ENCODE data around the gene TRAK2.
"Not testable (repeated sequence)": the region's sequence is repeated elsewhere in the genome, so short reads cannot be mapped to it uniquely, and the experiment has no call there.

The TRAK2 gene
- 73.5 to 114 (median 112) reads per million in 3 donors for total RNA-seq

GRCh38 chr2:201451292-201452057 is at the start of gene TRAK2, which contains the start of gene STRADB:
TRAK2 (minus strand) TSS chr2:201451458; CDS start chr2:201420507, 30,951 bp downstream.
STRADB (plus strand) TSS chr2:201451740; CDS start chr2:201454841, 3,101 bp downstream.
- Histone ChIP-seq H3K9me3 (ENCODE audit: control insufficient read depth, low read length) (no peaks in the 10 kb centered on the region), H3K27me3 (replicated peaks; ENCODE audit: control insufficient read depth, insufficient read depth, low read length, poor library complexity, severe bottlenecking) (no peaks in the 10 kb centered on the region), H3K36me3 (ENCODE audit: control insufficient read depth, insufficient read depth, low read length) (no peaks in the 10 kb centered on the region), H3K4me3 (ENCODE audit: insufficient read depth, low read depth, low read length, poor library complexity, severe bottlenecking) (peak within 1 kb of the TSS; percentile 93), H3K27ac (ENCODE audit: insufficient read depth, low read length, poor library complexity, severe bottlenecking) (peak within 1 kb of the TSS; percentile 83), H3K4me1 (ENCODE audit: control insufficient read depth, insufficient read depth, low read length, poor library complexity, severe bottlenecking) (peaks cover 19% of the 10 kb centered on the region)
- peak; percentile 94 to 95 (median 94) for DNase-seq

DNA sequence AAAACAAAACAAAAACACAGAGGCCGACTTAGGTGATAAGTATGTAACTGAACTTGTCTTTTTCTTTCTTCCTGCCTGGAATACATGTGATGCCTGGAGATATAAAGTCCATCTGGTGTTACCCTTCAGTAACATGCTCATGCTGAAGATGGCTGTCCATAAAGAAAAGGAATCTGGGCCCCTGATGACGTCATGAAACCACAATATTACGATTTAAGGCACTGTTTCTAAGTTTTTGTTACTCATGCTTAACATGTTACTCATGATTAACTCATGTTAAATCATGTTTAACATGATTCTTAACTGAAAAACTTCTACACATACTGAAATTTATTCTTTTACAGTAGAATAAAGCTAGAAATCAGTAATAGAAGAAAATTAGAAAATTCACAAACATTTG is 49.3 kb upstream of the TRAK2 start:
- H3K27ac ChIP-seq (ENCODE audit: insufficient read depth, low read length, poor library complexity, severe bottlenecking), result no peak overlapping the region
- DNase-seq, result no peak
- no peaks in the 10 kb centered on the region for H3K36me3 ChIP-seq (ENCODE audit: control insufficient read depth, insufficient read depth, low read length)
- H3K4me3 ChIP-seq (ENCODE audit: insufficient read depth, low read depth, low read length, poor library complexity, severe bottlenecking), result no peak overlapping the region
- no peaks in the 10 kb centered on the region for H3K9me3 ChIP-seq (ENCODE audit: control insufficient read depth, low read length)
- H3K4me1 ChIP-seq (ENCODE audit: control insufficient read depth, insufficient read depth, low read length, poor library complexity, severe bottlenecking), result no peaks in the 10 kb centered on the region
- H3K27me3 ChIP-seq (replicated peaks; ENCODE audit: control insufficient read depth, insufficient read depth, low read length, poor library complexity, severe bottlenecking), result no peaks in the 10 kb centered on the region

DNA sequence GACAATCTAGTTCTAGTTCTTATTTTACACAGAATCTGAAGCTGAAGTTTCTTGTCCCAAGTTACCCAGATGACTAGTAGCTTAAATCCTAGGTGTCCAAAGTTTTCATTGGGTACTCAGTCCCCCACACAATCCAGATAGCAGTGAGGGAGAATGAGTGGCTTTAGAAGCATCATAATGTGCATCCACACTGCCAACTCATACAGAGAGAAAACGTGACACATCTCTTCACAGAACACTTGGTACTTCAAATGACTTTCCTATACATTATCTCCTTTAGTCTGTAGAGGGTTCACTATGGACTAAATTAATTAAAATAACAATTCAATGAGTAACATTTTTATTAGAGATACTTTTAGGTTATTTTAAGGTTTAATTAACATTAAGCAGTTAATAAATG is 45.5 kb upstream of the TRAK2 start:
- no peak overlapping the region for H3K27ac ChIP-seq (ENCODE audit: insufficient read depth, low read length, poor library complexity, severe bottlenecking)
- H3K36me3 ChIP-seq (ENCODE audit: control insufficient read depth, insufficient read depth, low read length), result no peaks in the 10 kb centered on the region

DNA sequence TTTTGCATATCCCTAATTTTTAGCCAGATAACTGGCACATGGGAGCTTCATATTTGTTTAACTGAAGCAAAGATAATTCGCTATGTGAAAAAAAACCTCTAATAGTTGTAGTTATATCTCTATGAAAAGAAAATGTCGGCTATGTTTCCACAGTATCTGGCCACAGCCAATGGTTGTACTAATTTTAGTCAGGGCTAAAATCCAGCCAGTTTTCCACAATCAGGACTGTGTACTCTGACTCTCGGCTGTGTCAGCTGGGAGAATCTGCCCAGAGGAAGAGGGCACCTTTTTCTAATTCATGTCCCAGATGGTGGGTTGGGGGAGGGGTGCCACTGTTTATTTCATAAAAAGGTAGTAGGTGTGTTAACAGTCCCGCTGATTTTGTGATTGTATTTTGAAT is 39.0 kb upstream of the TRAK2 start:
- H3K27ac ChIP-seq (ENCODE audit: insufficient read depth, low read length, poor library complexity, severe bottlenecking), result no peak overlapping the region
- no peaks in the 10 kb centered on the region for H3K27me3 ChIP-seq (replicated peaks; ENCODE audit: control insufficient read depth, insufficient read depth, low read length, poor library complexity, severe bottlenecking)
- no peaks in the 10 kb centered on the region for H3K36me3 ChIP-seq (ENCODE audit: control insufficient read depth, insufficient read depth, low read length)
- DNase-seq, result no peak
- no peak overlapping the region for H3K4me3 ChIP-seq (ENCODE audit: insufficient read depth, low read depth, low read length, poor library complexity, severe bottlenecking)
- no peaks in the 10 kb centered on the region for H3K9me3 ChIP-seq (ENCODE audit: control insufficient read depth, low read length)
- H3K4me1 ChIP-seq (ENCODE audit: control insufficient read depth, insufficient read depth, low read length, poor library complexity, severe bottlenecking), result no peaks in the 10 kb centered on the region

More for the DNA sequence above, 45.5 kb upstream of the TRAK2 start:
- DNase-seq, result no peak
- no peaks in the 10 kb centered on the region for H3K27me3 ChIP-seq (replicated peaks; ENCODE audit: control insufficient read depth, insufficient read depth, low read length, poor library complexity, severe bottlenecking)
- H3K4me3 ChIP-seq (ENCODE audit: insufficient read depth, low read depth, low read length, poor library complexity, severe bottlenecking), result no peak overlapping the region
- H3K4me1 ChIP-seq (ENCODE audit: control insufficient read depth, insufficient read depth, low read length, poor library complexity, severe bottlenecking), result no peaks in the 10 kb centered on the region
- H3K9me3 ChIP-seq (ENCODE audit: control insufficient read depth, low read length), result no peaks in the 10 kb centered on the region

- Histone ChIP-seq H3K27me3 (replicated peaks; ENCODE audit: control insufficient read depth, insufficient read depth, low read length, poor library complexity, severe bottlenecking) (no peaks in the 10 kb centered on the region), H3K4me3 (ENCODE audit: insufficient read depth, low read depth, low read length, poor library complexity, severe bottlenecking) (no peak overlapping the region), H3K9me3 (ENCODE audit: control insufficient read depth, low read length) (no peaks in the 10 kb centered on the region), H3K4me1 (ENCODE audit: control insufficient read depth, insufficient read depth, low read length, poor library complexity, severe bottlenecking) (no peaks in the 10 kb centered on the region), H3K27ac (ENCODE audit: insufficient read depth, low read length, poor library complexity, severe bottlenecking) (no peak overlapping the region), H3K36me3 (ENCODE audit: control insufficient read depth, insufficient read depth, low read length) (no peaks in the 10 kb centered on the region)
- no peak for DNase-seq
These were observed 33.5 kb upstream of the TRAK2 start for GRCh38 chr2:201484805-201485204.

- H3K27ac ChIP-seq (ENCODE audit: insufficient read depth, low read length, poor library complexity, severe bottlenecking); DNase-seq; H3K9me3 ChIP-seq (ENCODE audit: control insufficient read depth, low read length); H3K4me3 ChIP-seq (ENCODE audit: insufficient read depth, low read depth, low read length, poor library complexity, severe bottlenecking); H3K4me1 ChIP-seq (ENCODE audit: control insufficient read depth, insufficient read depth, low read length, poor library complexity, severe bottlenecking); H3K27me3 ChIP-seq (replicated peaks; ENCODE audit: control insufficient read depth, insufficient read depth, low read length, poor library complexity, severe bottlenecking); H3K36me3 ChIP-seq (ENCODE audit: control insufficient read depth, insufficient read depth, low read length): not testable (repeated sequence)
These were observed 32.5 kb upstream of the TRAK2 start for GRCh38 chr2:201483758-201484157.

DNA sequence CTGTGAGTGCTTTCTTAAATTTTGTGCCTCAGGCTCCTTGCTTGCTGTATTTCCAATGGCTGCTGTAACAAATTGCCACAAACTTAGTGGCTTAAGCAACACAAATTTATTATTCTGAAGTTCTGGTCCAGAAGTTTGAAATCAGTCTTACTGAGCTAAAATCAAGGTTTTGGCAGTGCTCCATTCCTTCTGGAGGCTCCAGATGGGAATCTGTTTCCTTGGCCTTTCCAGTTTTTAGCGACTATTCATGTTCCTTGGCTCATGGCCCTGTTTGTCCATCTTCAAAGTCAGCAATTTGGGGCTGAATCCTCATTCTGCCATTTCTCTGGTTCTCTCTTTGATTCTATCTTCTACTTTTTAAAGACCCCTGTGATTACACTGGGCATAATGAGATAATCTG is 32.1 kb upstream of the TRAK2 start:
- H3K36me3 ChIP-seq (ENCODE audit: control insufficient read depth, insufficient read depth, low read length), result peaks cover 2% of the 10 kb centered on the region
- no peaks in the 10 kb centered on the region for H3K27me3 ChIP-seq (replicated peaks; ENCODE audit: control insufficient read depth, insufficient read depth, low read length, poor library complexity, severe bottlenecking)
- H3K27ac ChIP-seq (ENCODE audit: insufficient read depth, low read length, poor library complexity, severe bottlenecking), result no peak overlapping the region
- DNase-seq, result no peak
- no peaks in the 10 kb centered on the region for H3K4me1 ChIP-seq (ENCODE audit: control insufficient read depth, insufficient read depth, low read length, poor library complexity, severe bottlenecking)
- H3K4me3 ChIP-seq (ENCODE audit: insufficient read depth, low read depth, low read length, poor library complexity, severe bottlenecking), result no peak overlapping the region
- H3K9me3 ChIP-seq (ENCODE audit: control insufficient read depth, low read length), result no peaks in the 10 kb centered on the region

GRCh38 chr2:201482543-201482942 is 31.3 kb upstream of the TRAK2 start:
- no peaks in the 10 kb centered on the region for H3K27me3 ChIP-seq (replicated peaks; ENCODE audit: control insufficient read depth, insufficient read depth, low read length, poor library complexity, severe bottlenecking)
- no peaks in the 10 kb centered on the region for H3K4me1 ChIP-seq (ENCODE audit: control insufficient read depth, insufficient read depth, low read length, poor library complexity, severe bottlenecking)
- H3K36me3 ChIP-seq (ENCODE audit: control insufficient read depth, insufficient read depth, low read length), result peaks cover 2% of the 10 kb centered on the region
- H3K9me3 ChIP-seq (ENCODE audit: control insufficient read depth, low read length), result no peaks in the 10 kb centered on the region
- no peak overlapping the region for H3K4me3 ChIP-seq (ENCODE audit: insufficient read depth, low read depth, low read length, poor library complexity, severe bottlenecking)
- DNase-seq, result no peak
- no peak overlapping the region for H3K27ac ChIP-seq (ENCODE audit: insufficient read depth, low read length, poor library complexity, severe bottlenecking)

- H3K36me3 ChIP-seq (ENCODE audit: control insufficient read depth, insufficient read depth, low read length), result peaks cover 17% of the 10 kb centered on the region
- no peaks in the 10 kb centered on the region for H3K27me3 ChIP-seq (replicated peaks; ENCODE audit: control insufficient read depth, insufficient read depth, low read length, poor library complexity, severe bottlenecking)
- H3K4me3 ChIP-seq (ENCODE audit: insufficient read depth, low read depth, low read length, poor library complexity, severe bottlenecking), result no peak overlapping the region
- no peak overlapping the region for H3K27ac ChIP-seq (ENCODE audit: insufficient read depth, low read length, poor library complexity, severe bottlenecking)
- no peak for DNase-seq
- H3K4me1 ChIP-seq (ENCODE audit: control insufficient read depth, insufficient read depth, low read length, poor library complexity, severe bottlenecking), result no peaks in the 10 kb centered on the region
- no peaks in the 10 kb centered on the region for H3K9me3 ChIP-seq (ENCODE audit: control insufficient read depth, low read length)
These were observed 21.2 kb upstream of the TRAK2 start for GRCh38 chr2:201472411-201472810.

DNA sequence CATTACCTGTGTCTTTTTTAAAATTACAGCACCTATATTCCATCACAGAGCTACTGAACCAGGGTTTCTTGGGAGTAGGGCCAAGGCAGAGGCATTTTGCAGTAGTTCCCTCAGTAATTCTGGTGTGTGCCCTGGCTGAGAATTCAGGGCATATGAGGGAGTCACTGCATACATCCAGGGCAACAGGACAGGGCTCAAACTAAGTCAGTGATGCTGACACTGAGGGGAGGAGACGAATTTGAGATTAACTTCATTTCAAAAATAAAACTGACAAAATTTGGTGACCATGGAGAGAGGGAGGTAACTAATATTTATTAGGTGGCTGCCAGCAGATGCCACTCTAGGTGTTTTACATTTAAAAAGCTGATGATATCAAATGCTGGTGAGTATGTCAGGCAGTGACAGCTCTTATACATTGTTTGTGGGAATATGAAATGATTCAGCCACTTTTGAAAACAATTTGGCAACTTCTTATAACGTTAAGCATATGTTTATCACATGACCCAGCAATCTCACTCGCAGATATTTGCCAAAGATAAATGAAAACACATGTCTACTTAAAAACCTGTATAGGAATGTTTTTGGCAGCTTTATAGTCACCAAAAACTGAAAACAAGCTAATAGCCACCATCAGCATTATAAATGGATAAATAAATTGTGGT is 20.6 kb upstream of the TRAK2 start:
- no peaks in the 10 kb centered on the region for H3K4me1 ChIP-seq (ENCODE audit: control insufficient read depth, insufficient read depth, low read length, poor library complexity, severe bottlenecking)
- no peaks in the 10 kb centered on the region for H3K27me3 ChIP-seq (replicated peaks; ENCODE audit: control insufficient read depth, insufficient read depth, low read length, poor library complexity, severe bottlenecking)
- H3K27ac ChIP-seq (ENCODE audit: insufficient read depth, low read length, poor library complexity, severe bottlenecking), result no peak overlapping the region
- peaks cover 20% of the 10 kb centered on the region for H3K36me3 ChIP-seq (ENCODE audit: control insufficient read depth, insufficient read depth, low read length)
- no peaks in the 10 kb centered on the region for H3K9me3 ChIP-seq (ENCODE audit: control insufficient read depth, low read length)
- no peak for DNase-seq
- no peak overlapping the region for H3K4me3 ChIP-seq (ENCODE audit: insufficient read depth, low read depth, low read length, poor library complexity, severe bottlenecking)

Measured in effector memory CD4-positive, alpha-beta T cell (primary cell).